Endothelial cell (in vitro differentiated cells): ENCODE data around the gene FCHSD2. TPM values are rescaled to one million over a fixed set of nuclear protein-coding genes. Genes with fewer than 3 reads are reported as not detected.

ENCODE experiments used
- DNase-seq: peaks from one replicate; pipeline ENCODE4 v3.0.0; 2021; ENCODE audit warnings: low spot score
- H3K27ac Mint-ChIP-seq: one replicate; pipeline ENCODE4 v1.8.0; 2021; ENCODE audit warnings: mixed read lengths, inconsistent platforms; ENCODE audit not compliant: unreplicated experiment
- H3K27me3 Mint-ChIP-seq: one replicate; pipeline ENCODE4 v1.8.0; 2021; ENCODE audit warnings: mild to moderate bottlenecking, moderate library complexity, mixed read lengths, inconsistent platforms; ENCODE audit not compliant: unreplicated experiment
- H3K36me3 Mint-ChIP-seq: one replicate; pipeline ENCODE4 v1.8.0; 2021; ENCODE audit warnings: mild to moderate bottlenecking, low read depth, mixed read lengths, inconsistent platforms; ENCODE audit not compliant: unreplicated experiment
- H3K4me1 Mint-ChIP-seq: one replicate; pipeline ENCODE4 v1.8.0; 2021; ENCODE audit warnings: mild to moderate bottlenecking, mixed read lengths, inconsistent platforms; ENCODE audit not compliant: unreplicated experiment
- H3K4me3 Mint-ChIP-seq: one replicate; pipeline ENCODE4 v1.8.0; 2021; ENCODE audit warnings: mild to moderate bottlenecking, mixed read lengths, inconsistent platforms; ENCODE audit not compliant: unreplicated experiment
- H3K9me3 Mint-ChIP-seq: one replicate; pipeline ENCODE4 v1.8.0; 2021; ENCODE audit warnings: mixed read lengths, inconsistent platforms; ENCODE audit not compliant: unreplicated experiment
- total RNA-seq: library from RNA; stranded (reverse); fragmentation: NEBNext Ultra II Directional; extraction: Animal tissue kit (Norgen Biotek cat#: 25700); gene quantifications from one replicate; pipeline ENCODE4 v1.2.1, GENCODE V29; 2021; ENCODE audit not compliant: unreplicated experiment
- TF ChIP-seq, protein P1 (sequence below): fragments of 200-600 bp; sonication (generic); IDR thresholded peaks from one replicate; pipeline ENCODE4 v1.5.0; 2021; ENCODE audit warnings: antibody characterized with exemption; ENCODE audit not compliant: unreplicated experiment

The FCHSD2 gene
- total RNA-seq, 1 donor from 2014 or later: 45.3 TPM

DNA sequence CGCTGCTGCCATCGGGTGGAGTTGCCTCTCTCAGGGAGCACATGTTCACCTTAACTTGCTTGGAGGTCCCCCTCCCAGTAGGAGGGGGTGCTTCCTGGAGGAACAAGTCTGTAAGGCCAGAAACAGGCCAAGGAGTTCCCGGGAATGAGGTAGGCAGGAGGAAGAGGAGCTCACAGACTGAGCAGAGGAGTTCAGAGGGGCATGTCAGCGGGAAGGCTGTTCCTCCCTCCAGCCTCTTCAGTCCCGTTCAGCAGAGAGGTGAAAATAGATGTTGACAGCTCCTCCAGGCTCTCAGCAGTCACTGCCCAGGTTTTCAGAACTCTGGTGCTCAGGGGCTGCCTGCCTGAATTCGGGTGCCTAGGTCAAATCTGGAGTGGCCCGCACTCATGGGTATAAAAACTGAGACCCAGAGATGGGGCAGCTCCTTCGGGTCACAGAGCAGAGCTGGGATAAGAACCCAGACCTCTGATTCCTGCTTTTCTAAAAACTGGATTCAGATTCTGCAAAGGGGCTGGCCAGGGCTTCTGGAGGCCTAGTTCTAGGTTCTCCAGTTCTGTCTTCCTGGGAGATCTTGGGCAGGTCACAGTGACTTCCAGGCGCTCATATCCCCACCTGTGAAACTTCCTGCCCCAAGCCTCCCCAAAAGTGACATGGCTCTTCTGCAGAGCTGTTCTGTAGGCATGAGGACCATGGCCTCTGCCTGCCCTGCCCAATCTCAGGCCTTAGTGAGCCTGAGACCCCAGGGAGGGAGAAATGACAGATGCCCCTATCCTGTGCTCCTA, 309.6 kb downstream of the FCHSD2 start:
- Mint-ChIP-seq H3K4me1 (peaks cover 5% of the 10 kb centered on the region), H3K9me3 (no peaks in the 10 kb centered on the region), H3K27ac (peak overlapping the region; percentile 42), H3K4me3 (no peak overlapping the region), H3K36me3 (peaks cover 18% of the 10 kb centered on the region), H3K27me3 (peaks cover 20% of the 10 kb centered on the region)
- DNase-seq: no peak
- TF ChIP-seq, protein P1, sequence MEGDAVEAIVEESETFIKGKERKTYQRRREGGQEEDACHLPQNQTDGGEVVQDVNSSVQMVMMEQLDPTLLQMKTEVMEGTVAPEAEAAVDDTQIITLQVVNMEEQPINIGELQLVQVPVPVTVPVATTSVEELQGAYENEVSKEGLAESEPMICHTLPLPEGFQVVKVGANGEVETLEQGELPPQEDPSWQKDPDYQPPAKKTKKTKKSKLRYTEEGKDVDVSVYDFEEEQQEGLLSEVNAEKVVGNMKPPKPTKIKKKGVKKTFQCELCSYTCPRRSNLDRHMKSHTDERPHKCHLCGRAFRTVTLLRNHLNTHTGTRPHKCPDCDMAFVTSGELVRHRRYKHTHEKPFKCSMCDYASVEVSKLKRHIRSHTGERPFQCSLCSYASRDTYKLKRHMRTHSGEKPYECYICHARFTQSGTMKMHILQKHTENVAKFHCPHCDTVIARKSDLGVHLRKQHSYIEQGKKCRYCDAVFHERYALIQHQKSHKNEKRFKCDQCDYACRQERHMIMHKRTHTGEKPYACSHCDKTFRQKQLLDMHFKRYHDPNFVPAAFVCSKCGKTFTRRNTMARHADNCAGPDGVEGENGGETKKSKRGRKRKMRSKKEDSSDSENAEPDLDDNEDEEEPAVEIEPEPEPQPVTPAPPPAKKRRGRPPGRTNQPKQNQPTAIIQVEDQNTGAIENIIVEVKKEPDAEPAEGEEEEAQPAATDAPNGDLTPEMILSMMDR: no peak

DNA sequence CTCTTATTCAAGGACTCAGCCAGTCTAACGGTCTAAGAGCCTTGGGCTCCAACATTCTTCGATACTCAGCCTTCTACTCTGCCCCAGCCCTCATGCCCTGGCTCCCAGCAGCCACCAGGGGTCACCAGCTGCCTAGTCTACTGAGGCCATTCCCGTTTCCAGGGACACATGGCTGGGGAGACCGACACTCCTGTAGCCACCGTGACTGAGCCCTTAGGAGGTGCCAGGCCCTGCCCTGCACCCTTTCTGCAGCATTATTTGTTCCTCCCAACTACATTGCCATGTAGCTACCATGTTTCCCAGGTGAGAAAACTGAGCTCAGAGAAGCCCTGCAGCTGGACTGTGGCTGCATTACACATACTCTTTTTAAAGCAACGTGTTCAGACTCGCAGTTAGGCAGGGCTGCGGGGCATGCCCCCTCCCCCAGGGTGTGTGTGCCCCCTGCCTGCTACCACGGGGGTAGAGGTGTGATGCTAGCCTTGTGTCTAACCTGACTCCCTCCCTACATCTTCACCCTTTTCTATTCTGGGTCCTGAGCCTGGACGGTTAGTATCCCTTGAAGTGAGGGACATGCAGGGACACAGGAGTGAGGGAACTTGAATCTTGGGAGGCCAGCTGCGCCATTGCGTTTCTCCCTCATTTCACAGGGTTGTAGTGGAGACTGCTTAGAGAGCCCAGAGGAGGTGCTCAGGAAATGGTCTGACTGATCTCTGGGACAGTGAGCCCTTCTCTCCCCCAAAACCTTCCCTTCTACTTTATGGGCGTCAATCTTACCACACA, 310.4 kb downstream of the FCHSD2 start:
- TF ChIP-seq, protein P1: peak; percentile 85
- peak; percentile 86 for DNase-seq
- Mint-ChIP-seq H3K27me3 (peaks cover 23% of the 10 kb centered on the region), H3K36me3 (peaks cover 21% of the 10 kb centered on the region), H3K9me3 (no peaks in the 10 kb centered on the region), H3K4me1 (peaks cover 5% of the 10 kb centered on the region), H3K4me3 (no peak overlapping the region), H3K27ac (peak overlapping the region; percentile 42)

DNA sequence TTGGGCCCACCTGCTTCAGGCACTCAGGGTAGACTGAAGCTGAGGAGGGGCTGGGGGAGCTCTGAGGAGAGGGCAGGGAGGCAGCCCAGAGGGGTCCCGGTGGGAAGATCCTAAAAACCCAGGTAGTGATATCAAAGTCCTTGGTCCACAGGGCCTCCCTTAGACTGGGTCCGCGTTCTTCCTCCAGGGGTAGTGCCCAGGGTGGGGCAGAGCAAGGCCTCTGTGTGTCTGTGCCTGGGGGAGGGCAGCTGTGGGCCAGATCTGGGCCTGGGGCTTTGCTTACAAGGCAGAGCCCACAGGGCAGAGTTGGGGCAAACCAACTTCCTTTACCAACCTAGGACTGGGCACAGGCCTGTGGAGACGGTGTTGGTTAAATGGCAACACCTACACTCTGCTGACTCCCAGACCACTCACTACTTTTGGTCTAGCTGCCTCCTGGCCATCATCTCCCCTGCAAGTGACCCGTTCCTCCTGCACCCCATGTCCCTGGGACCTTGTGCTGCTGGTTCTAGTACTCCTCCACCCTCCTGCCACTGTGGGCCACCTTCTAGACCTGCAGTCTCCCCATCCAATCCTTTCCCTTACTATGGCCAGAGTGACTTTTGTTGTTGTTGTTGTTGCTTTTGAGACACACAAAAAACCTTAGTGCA, 312.1 kb downstream of the FCHSD2 start:
- H3K27ac Mint-ChIP-seq: no peak overlapping the region
- H3K4me1 Mint-ChIP-seq: peaks cover 5% of the 10 kb centered on the region
- no peak for DNase-seq
- H3K4me3 Mint-ChIP-seq: peak overlapping the region; percentile 39
- TF ChIP-seq, protein P1: no peak
- H3K36me3 Mint-ChIP-seq: peaks cover 20% of the 10 kb centered on the region
- H3K27me3 Mint-ChIP-seq: peaks cover 21% of the 10 kb centered on the region
- no peaks in the 10 kb centered on the region for H3K9me3 Mint-ChIP-seq

DNA sequence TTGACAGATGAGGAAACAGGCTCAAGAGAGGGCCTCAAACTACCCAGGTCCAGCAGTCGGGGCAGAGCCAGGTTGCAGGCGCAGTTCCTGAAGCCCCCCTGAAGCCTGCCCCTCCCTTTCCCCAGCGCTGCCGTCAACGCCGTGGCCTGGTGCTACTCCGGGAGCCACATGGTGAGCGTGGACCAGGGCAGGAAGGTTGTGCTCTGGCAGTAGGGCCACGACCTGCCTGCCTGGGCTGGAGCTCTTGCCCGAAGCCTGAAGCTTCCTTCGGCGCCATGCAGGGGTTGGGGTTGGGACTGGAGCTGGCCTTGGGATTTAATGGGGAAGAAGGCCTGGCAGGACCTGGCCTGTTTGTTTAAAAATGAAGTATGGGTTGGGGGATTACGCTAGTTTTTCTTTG, 312.9 kb downstream of the FCHSD2 start:
- no peak overlapping the region for H3K27ac Mint-ChIP-seq
- H3K27me3 Mint-ChIP-seq: peaks cover 23% of the 10 kb centered on the region

More for the DNA sequence above, 312.9 kb downstream of the FCHSD2 start:
- Mint-ChIP-seq H3K36me3 (peaks cover 18% of the 10 kb centered on the region), H3K9me3 (no peaks in the 10 kb centered on the region), H3K4me1 (peaks cover 5% of the 10 kb centered on the region), H3K4me3 (peak overlapping the region; percentile 15)
- no peak for DNase-seq
- TF ChIP-seq, protein P1: no peak
